ENCODE results near the gene GINS3.
"Not testable (repeated sequence)": the region's sequence is repeated elsewhere in the genome, so short reads cannot be mapped to it uniquely, and the experiment has no call there.

GINS3 gene

GRCh38 chr16:58389724-58390123, 2.5 kb upstream of the GINS3 start:
- DNase-seq (ENCODE audit: low spot score): no peak

- DNase-seq (ENCODE audit: low spot score): no peak
Observed at GRCh38 chr16:58393138-58393504, 850 bp downstream of the GINS3 start.

GRCh38 chr16:58396897-58397296, 4.6 kb downstream of the GINS3 start:
- not testable (repeated sequence) for DNase-seq (ENCODE audit: low spot score)

GRCh38 chr16:58399718-58400633, 7.7 kb downstream of the GINS3 start:
- DNase-seq (ENCODE audit: low spot score): no peak

- DNase-seq (ENCODE audit: low spot score): not testable (repeated sequence)
Observed at GRCh38 chr16:58401305-58401704, 9.0 kb downstream of the GINS3 start.

- DNase-seq (ENCODE audit: low spot score): no peak
Observed at GRCh38 chr16:58402796-58403195, 10.5 kb downstream of the GINS3 start.

- DNase-seq (ENCODE audit: low spot score): no peak
Observed at GRCh38 chr16:58409316-58409973, 17.2 kb downstream of the GINS3 start.

- no peak for DNase-seq (ENCODE audit: low spot score)
Observed at GRCh38 chr16:58411336-58411735, 19.1 kb downstream of the GINS3 start.

- DNase-seq (ENCODE audit: low spot score): no peak
Observed at GRCh38 chr16:58411736-58412614, 19.7 kb downstream of the GINS3 start.

GRCh38 chr16:58412615-58412970, 20.3 kb downstream of the GINS3 start:
- not testable (repeated sequence) for DNase-seq (ENCODE audit: low spot score)

GRCh38 chr16:58413359-58413758, 21.1 kb downstream of the GINS3 start:
- DNase-seq (ENCODE audit: low spot score): no peak

- DNase-seq (ENCODE audit: low spot score): no peak
Observed at GRCh38 chr16:58415003-58415402, 22.7 kb downstream of the GINS3 start.

GRCh38 chr16:58415961-58416360, 23.7 kb downstream of the GINS3 start:
- not testable (repeated sequence) for DNase-seq (ENCODE audit: low spot score)

GRCh38 chr16:58417035-58417434, 24.8 kb downstream of the GINS3 start:
- no peak for DNase-seq (ENCODE audit: low spot score)

GRCh38 chr16:58417600-58417999, 25.3 kb downstream of the GINS3 start:
- DNase-seq (ENCODE audit: low spot score): no peak

GRCh38 chr16:58418026-58418425, 25.8 kb downstream of the GINS3 start:
- no peak for DNase-seq (ENCODE audit: low spot score)

- DNase-seq (ENCODE audit: low spot score): no peak
Observed at GRCh38 chr16:58418601-58419000, 26.3 kb downstream of the GINS3 start.

GRCh38 chr16:58419241-58419990, 27.1 kb downstream of the GINS3 start:
- DNase-seq (ENCODE audit: low spot score): no peak

GRCh38 chr16:58421059-58421458, 28.8 kb downstream of the GINS3 start:
- no peak for DNase-seq (ENCODE audit: low spot score)

GRCh38 chr16:58421529-58421928, 29.3 kb downstream of the GINS3 start:
- no peak for DNase-seq (ENCODE audit: low spot score)

- no peak for DNase-seq (ENCODE audit: low spot score)
Observed at GRCh38 chr16:58422809-58423208, 30.5 kb downstream of the GINS3 start.

GRCh38 chr16:58425245-58425644, 33.0 kb downstream of the GINS3 start:
- no peak for DNase-seq (ENCODE audit: low spot score)

Data from CD4-positive, alpha-beta T cell treated with Interleukin-6 at 100 ng/mL for 8 hours (primary cell).